ENCODE data around the gene C3. TPM values are rescaled to one million over a fixed set of nuclear protein-coding genes. Genes with fewer than 3 reads are reported as not detected.

C3 gene
- polyA plus RNA-seq, 2 of the 4 experiments (the other 2 are of a cell fraction) = 45.4 to 70.9 TPM

GRCh38 chr19:6743066-6743465, 22.6 kb upstream of the C3 start (continued):
- TF ChIP-seq BCL3 (IDR thresholded peaks at IDR 0.05) = no peak
- TF ChIP-seq HOXB13 (CRISPR knock-in tag; IDR thresholded peaks at IDR 0.05; ENCODE audit: low read depth) = no peak

- CTCF ChIA-PET = interaction anchor here (1.3 to 6.3 kb wide), 2 partner anchors 63 to 123 kb away, joined by 3 to 36 read pairs; no protein-coding TSS in a partner anchor
- peaks cover 56% of the 10 kb centered on the region for H3K4me1 ChIP-seq
- H3K9me3 ChIP-seq = no peaks in the 10 kb centered on the region
- POLR2A ChIA-PET = interaction anchor here (0.6 kb wide), 1 partner anchor 60 kb away, joined by 3 read pairs; no protein-coding TSS in a partner anchor
- ATAC-seq = 0 out of 6 replicates have a peak, but pooled peaks of 1 of the 2 experiments have one; percentile 0
- peak overlapping the region; percentile 93 for H3K4me3 ChIP-seq
- TF ChIP-seq PHF8 (IDR thresholded peaks at IDR 0.05; ENCODE audit: borderline replicate concordance, low read depth) (peak; percentile 22; the same call in 1 of the 2 replicates), RCOR1 (IDR thresholded peaks at IDR 0.05; ENCODE audit: low read depth, low read length) (no peak), FOSL2 (IDR thresholded peaks at IDR 0.05) (no peak), FOSL2 (CRISPR knock-in tag; IDR thresholded peaks at IDR 0.05) (peak; percentile 20; the same call in 1 of the 2 replicates), MAX (IDR thresholded peaks at IDR 0.05) (peak; percentile 17; the same call in 1 of the 2 replicates)
- DNase-seq (ENCODE audit: low read depth in 1 of 2, low spot score in 1 of 2) = peak in 1 of 2 experiments; percentile 27
- H3K4me2 ChIP-seq = peak overlapping the region; percentile 67
- H3K27ac ChIP-seq = peak overlapping the region; percentile 97 to 98
- FAIRE-seq = no peak
- 1% methylated on average over 13 of the region's 46 CpGs for WGBS (ENCODE audit: missing lambda C conversion rate)
Measured at GRCh38 chr19:6740589-6741343, 20.3 kb upstream of the C3 start.

GRCh38 chr19:6739883-6740588, 19.6 kb upstream of the C3 start:
- Histone ChIP-seq H3K4me3 (peak overlapping the region; percentile 93), H3K9me3 (no peaks in the 10 kb centered on the region), H3K4me1 (peaks cover 50% of the 10 kb centered on the region), H3K4me2 (peak overlapping the region; percentile 67), H3K27ac (peak overlapping the region; percentile 97 to 98)
- TF ChIP-seq MAX (IDR thresholded peaks at IDR 0.05) (peak; percentile 1), E2F6 (IDR thresholded peaks at IDR 0.05; ENCODE audit: borderline replicate concordance, low read depth) (no peak)
- ChIA-PET CTCF (interaction anchor here (6.3 kb wide), 1 partner anchor 123 kb away, joined by 36 read pairs; no protein-coding TSS in a partner anchor), POLR2A (interaction anchor here (0.6 to 1.0 kb wide), 2 partner anchors 27 to 61 kb away, joined by 3 read pairs; partner anchors contain the start of gene SH2D3A)
- 3% methylated on average over 11 of the region's 34 CpGs for WGBS (ENCODE audit: missing lambda C conversion rate)
- peak; percentile 50 to 53 for DNase-seq (ENCODE audit: low read depth in 1 of 2, low spot score in 1 of 2)
- no peak for FAIRE-seq
- ATAC-seq = no peak

- Histone ChIP-seq H3K27ac (peak within 1 kb of the TSS; percentile 97 to 98), H3K9me3 (no peaks in the 10 kb centered on the region), H3K4me1 (peaks cover 46% of the 10 kb centered on the region), H3K4me3 (peak within 1 kb of the TSS; percentile 93), H3K4me2 (peak within 1 kb of the TSS; percentile 99)
- ATAC-seq (peak; percentile 5 to 15; a peak in 5 of 6 replicates), DNase-seq (ENCODE audit: low read depth in 1 of 2, low spot score in 1 of 2) (peak; percentile 65 to 78), FAIRE-seq (no peak)
- TF ChIP-seq JUN (IDR thresholded peaks at IDR 0.05) (peak in 1 of 2 experiments; percentile 40; a peak in 1 of 5 replicates), HOXA7 (CRISPR knock-in tag; IDR thresholded peaks at IDR 0.05) (no peak), POLR2A (IDR thresholded peaks at IDR 0.05; ENCODE audit: low read length) (peak; percentile 22; the same call in 1 of the 2 replicates)
- WGBS (ENCODE audit: missing lambda C conversion rate) = 2% methylated on average over 20 of the region's 47 CpGs
- CTCF ChIA-PET = interaction anchor here (1.0 to 6.3 kb wide), 13 partner anchors 11 to 151 kb away, joined by 3 to 127 read pairs (median 7); partner anchors contain the start of genes SH2D3A and VAV1
- POLR2A ChIA-PET = interaction anchor here (1.0 to 2.3 kb wide), 2 partner anchors 28 to 62 kb away, joined by 3 to 10 read pairs; partner anchors contain the start of gene SH2D3A
Measured at GRCh38 chr19:6739390-6739882, 19.0 kb upstream of the C3 start, which contains the start of gene TRIP10. Gene TRIP10, plus strand, starts transcription at chr19:6739680. Its CDS starts 82 bp downstream, at chr19:6739762.
